T-helper 1 cell (primary cell): ENCODE results near the gene DNAJC15.
"Not testable (repeated sequence)": the region's sequence is repeated elsewhere in the genome, so short reads cannot be mapped to it uniquely, and the experiment has no call there.

Experiments used
- DNase-seq, 5 donors: peaks; one replicate each; pipeline ENCODE4 v3.0.0-alpha.2; 2012 to 2020

DNAJC15 gene

GRCh38 chr13:43005460-43006236, 17.7 kb upstream of the DNAJC15 start:
- DNase-seq, result no peak

- DNase-seq, result no peak
Observed at GRCh38 chr13:43006893-43007631, 16.3 kb upstream of the DNAJC15 start.

GRCh38 chr13:43008596-43008995, 14.8 kb upstream of the DNAJC15 start:
- no peak for DNase-seq

GRCh38 chr13:43009506-43009905, 13.9 kb upstream of the DNAJC15 start:
- DNase-seq, result no peak

GRCh38 chr13:43014162-43014561, 9.2 kb upstream of the DNAJC15 start:
- DNase-seq, result no peak

GRCh38 chr13:43016226-43016625, 7.2 kb upstream of the DNAJC15 start:
- no peak for DNase-seq

- no peak for DNase-seq
Observed at GRCh38 chr13:43019811-43020210, 3.6 kb upstream of the DNAJC15 start.

GRCh38 chr13:43020794-43021193, 2.6 kb upstream of the DNAJC15 start:
- no peak for DNase-seq

GRCh38 chr13:43021926-43022670, 1.3 kb upstream of the DNAJC15 start:
- DNase-seq, result no peak

GRCh38 chr13:43022934-43023288, 475 bp upstream of the DNAJC15 start:
- DNase-seq, result no peak

GRCh38 chr13:43026262-43026661, 2.9 kb downstream of the DNAJC15 start:
- no peak for DNase-seq

GRCh38 chr13:43030548-43030947, 7.2 kb downstream of the DNAJC15 start:
- no peak for DNase-seq

- no peak for DNase-seq
Observed at GRCh38 chr13:43031881-43032280, 8.5 kb downstream of the DNAJC15 start.

GRCh38 chr13:43033038-43033437, 9.7 kb downstream of the DNAJC15 start:
- DNase-seq, result no peak

- no peak for DNase-seq
Observed at GRCh38 chr13:43036351-43037250, 13.2 kb downstream of the DNAJC15 start.

GRCh38 chr13:43039966-43040365, 16.6 kb downstream of the DNAJC15 start:
- no peak for DNase-seq

GRCh38 chr13:43040581-43041368, 17.4 kb downstream of the DNAJC15 start:
- DNase-seq, result not testable (repeated sequence)

GRCh38 chr13:43041369-43041921, 18.1 kb downstream of the DNAJC15 start:
- DNase-seq, result no peak

- peak in 1 of 5 donors; percentile 33 for DNase-seq
Observed at GRCh38 chr13:43042410-43042921, 19.1 kb downstream of the DNAJC15 start.

GRCh38 chr13:43044720-43045301, 21.4 kb downstream of the DNAJC15 start:
- no peak for DNase-seq
